NCI-H1436 treated with DMSO at 0.1 percent for 48 hours (cell line): ENCODE results near the gene HLA-F.

ENCODE experiments used
- DNase-seq: peaks from one replicate; lab custom pipeline; 2025; lab: John Stamatoyannopoulos, UW

Gene HLA-F

DNA sequence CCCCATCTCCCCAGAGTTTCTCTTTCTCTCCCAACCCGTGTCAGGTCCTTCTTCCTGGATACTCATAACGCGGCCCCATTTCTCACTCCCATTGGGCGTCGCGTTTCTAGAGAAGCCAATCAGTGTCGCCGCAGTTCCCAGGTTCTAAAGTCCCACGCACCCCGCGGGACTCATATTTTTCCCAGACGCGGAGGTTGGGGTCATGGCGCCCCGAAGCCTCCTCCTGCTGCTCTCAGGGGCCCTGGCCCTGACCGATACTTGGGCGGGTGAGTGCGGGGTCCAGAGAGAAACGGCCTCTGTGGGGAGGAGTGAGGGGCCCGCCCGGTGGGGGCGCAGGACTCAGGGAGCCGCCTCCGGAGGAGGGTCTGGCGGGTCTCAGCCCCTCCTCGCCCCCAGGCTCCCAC, at the start of gene HLA-F:
Gene HLA-F, plus strand, starts transcription at position 173 of the 404 bp plus-strand sequence. Its CDS starts 30 bp downstream, at position 203.
- DNase-seq = no peak

DNA sequence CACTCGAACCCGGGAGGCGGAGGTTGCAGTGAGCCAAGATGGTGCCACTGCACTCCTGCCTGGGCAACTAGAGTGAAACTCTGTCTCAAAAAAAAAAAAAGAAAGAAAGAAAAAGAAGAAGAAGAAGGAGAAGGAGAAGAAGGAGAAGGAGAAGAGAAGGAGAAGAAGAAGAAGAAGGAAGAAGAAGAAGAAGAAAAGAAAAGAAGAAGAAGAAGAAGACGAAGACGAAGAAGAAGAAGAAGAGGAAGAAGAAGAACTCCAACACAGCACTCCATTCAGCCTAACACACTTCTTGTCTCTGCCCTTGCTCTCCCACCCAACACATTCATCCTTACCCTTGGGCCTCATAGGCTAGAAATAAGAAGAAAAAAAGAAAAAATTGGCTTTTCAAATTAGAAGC, 49.2 kb upstream of the HLA-F start:
- no peak for DNase-seq

DNA sequence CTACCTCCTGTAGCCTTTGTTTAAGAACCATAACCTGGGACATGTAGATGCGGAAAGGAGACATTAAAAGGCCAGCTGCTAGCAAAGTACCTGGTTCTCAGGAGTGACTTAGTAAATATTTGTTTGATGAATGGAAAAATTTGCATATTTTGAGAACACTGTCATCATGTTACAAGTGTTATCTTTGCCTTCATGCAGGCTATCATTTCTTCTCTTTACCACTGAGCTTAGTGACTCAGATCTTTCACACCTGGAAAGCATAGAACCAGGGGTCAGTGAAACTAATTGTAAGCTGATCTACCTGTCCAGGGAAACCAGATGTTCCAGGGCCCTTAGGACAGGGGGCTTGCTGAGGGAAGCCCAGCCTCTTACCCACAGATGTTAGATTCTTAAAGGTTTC, 47.7 kb upstream of the HLA-F start:
- DNase-seq = no peak

DNA sequence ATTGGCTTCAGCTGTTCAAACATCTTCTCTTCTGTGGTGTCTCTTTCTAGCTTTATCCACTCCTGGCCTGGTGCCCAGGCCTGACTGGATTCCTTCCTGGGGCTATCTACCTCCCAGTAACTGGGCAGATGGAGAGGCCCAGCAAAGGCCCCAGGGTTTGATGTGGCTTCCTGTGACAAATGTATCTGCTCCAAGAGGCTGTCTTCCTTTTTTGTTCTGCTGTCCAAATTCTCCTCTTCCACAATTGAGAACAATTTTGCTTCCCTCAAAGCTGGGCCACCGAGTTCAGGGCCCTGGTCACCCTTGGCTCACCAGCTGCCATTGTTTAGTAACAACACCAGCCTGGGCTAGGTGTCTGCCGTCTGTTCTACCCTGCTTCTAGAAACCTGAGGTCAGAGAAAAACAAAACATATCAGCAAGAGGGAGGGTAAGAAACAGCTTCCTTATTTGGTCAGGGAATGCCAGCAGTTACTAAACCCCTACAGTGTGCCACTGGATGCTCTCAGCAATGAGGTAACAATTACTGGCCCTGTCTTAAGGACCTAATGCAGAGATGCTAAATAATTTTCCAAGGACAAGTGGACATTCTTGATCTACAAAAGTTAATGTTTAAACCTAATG, 46.1 kb upstream of the HLA-F start:
- DNase-seq = no peak

DNA sequence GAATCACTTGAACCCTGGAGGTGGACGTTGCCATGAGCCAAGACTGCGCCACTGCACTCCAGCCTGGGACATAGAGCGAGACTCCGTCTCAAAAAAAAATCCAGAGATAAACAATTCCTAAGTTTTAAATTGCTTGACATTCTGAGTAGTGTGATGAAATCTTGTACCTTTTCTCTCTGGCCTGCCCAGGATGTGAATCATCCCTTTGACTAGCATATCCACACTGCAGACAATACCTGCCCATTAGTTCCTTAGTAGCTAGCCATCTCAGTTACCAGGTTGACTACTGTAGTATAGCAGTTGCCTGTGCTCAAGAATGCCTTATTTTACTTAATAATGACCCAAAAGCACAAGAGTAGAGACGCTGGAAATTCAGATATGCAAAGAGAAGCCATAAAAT, 45.1 kb upstream of the HLA-F start:
- no peak for DNase-seq

DNA sequence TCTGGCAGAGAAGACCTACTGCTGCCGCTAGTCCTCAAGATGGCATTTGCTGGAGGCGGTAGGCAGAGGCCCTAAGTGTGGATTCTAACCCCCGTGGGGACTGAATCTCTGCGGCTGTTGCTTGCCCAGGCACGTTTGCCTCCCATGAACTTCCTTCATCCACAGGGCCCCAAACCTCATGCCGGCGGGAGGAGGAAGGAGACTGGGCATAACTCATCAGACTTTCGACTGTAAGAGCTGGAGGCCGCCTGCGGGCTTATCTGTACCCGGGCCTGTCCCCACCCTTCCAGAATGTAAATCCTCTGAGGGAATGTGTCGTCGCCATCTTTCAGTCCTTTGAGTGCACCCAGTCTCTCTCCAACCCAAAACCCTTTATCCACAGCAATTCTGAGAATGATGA, 43.3 kb upstream of the HLA-F start:
- no peak for DNase-seq

DNA sequence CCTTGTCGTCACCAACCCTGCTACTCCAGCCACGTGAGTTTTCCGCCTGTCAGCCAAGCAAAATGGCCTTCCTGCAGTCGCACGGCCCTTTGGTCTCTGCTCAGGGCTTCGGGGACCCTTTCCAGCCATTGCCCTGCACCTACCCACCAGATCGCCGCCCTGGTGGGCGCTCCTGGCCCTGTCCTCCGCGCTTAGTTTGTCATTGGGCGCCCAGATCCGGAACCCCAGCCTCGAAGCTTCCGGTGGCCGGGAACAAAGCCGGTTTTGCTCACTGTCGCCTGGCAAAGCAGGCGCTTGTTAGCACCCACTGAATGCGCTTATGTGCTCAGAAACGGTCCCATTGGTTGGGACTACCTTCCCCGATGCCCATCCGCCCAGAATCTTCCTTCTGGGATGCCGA, 42.8 kb upstream of the HLA-F start:
- DNase-seq = no peak

DNA sequence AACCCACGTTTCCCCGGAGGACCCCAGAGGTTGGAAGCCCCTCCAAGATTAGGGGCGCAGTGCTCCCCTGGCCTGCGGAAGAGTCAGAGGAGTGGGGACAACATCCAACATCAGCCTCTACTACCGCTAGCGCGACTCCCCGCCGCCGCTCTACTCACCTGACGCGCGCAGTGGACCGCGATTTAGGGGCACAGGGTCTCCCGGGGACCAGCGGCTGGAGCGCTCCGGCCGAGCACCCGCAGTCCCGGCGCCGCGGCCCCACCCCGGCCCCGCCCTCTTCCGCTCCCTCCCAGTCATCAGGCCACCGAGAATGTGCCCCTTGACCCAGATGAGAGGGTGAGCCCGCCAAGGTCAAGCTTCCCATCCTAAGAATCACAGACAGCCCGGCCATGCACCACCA, 42.3 kb upstream of the HLA-F start, which contains the start of gene ZFP57:
Gene ZFP57, minus strand, starts transcription at position 249 of the 400 bp plus-strand sequence. CDS start 4,149 bp downstream, outside the sequence.
- no peak for DNase-seq

DNA sequence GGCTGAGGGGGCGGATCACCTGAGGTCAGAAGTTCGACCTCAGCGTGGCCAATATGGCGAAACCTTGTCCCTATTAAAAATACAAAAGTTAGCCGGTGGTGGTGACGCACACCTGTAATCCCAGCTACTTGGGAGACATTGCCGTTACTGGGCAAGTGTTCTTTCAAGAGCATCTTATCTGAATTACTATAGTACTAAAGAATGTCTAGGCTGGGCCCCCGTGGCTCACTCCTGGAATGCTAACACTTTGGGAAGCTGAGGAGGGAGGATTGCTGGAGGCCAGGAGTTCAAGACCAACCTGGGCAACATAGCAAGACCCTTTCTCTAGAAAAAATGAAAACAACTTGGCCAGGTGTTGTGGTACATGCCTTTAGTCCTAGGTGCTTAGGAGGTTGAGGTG, 41.4 kb upstream of the HLA-F start:
- no peak for DNase-seq

DNA sequence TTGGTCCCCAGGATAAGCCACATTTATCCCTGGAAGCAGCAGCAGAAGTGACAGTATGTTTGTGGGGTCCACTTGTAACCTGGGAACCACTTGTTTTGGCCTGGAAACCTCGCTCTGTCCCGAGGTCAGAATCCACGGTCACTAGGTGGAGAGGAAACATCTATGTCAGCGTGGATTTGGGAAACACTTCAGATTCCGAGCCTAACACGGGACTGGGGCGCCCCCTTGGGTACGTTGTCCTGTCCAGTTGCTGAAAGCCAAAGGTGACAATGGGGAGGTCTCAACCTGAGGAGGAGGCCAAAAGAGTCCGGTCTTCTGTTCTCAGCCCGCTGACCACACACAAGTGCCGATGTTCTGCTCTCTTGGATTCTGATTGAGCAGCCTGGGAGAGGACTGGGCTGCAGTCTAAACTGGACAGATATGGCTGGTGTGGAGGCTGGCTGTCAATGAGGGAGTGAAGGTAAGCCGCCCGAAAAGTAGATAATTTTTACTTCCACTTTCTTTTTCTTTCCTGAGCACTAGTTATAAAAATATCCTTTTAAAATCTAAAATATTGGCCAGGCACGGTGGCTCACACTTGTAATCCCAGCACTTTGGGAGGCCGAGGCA, 37.4 kb upstream of the HLA-F start:
- no peak for DNase-seq

DNA sequence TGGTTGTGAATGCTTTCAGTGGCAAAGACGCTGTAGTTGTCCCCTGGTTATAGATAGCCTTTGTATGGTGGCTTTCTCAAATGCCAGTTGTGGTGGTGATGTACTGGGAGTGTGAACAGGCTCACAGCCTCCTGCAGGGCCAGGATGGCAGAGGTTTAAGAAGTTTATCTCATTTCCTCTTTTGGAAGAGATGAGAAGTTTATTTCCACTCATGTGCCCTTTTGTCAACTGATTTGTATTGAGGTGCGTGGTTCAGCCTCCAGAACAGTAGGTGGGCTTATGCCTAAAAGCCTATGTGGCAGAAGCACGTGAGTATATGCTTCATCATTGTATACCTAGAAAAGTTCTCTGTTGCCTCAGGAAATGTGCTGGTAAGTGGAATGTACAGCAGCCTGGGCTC, 28.6 kb upstream of the HLA-F start:
- no peak for DNase-seq

DNA sequence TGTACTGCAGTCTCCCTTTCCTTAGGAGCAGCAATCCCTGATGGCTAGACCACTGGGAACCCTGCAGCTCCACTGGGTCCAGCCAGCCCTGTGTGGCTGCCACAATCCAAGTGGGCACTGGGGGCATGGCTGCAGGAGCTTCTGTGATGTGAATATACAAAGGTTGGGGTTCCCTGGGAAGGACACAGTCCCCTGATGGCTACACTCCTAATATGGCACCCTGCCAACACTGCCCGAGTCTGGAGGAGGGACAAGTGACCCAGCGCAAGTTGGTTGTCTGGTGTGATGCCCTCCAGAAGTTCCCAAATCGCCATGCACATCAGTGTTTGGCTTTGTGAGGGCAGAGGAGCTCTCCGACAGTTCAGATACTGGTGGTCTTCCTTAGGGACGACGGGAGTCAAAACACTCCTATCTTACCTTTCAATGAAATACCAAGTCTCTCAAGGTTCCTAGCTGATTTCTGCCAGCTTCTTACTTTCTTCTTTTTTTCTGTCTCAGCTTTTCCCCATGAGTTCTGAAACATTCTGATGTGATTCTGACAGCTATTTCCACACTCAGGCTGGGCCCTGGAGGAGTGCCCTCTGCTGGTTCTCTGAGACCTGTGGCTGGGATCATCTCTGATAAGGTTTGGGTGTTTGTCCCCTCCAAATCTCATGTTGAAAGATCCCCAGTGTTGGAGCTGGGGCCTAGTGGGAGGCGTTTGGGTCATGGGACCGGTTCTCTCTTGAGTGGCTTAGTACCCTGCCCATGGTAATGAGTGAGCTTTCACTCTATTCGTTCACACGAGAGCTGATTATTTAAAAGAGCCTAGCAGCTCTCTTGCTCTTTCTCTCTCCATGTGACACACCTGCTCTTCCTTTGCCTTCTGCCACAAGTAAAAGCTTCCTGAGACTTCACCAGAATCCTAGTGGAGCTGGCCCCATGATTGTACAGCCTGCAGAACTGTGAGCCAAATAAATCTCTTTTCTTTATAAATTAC, 26.8 kb upstream of the HLA-F start:
- no peak for DNase-seq

DNA sequence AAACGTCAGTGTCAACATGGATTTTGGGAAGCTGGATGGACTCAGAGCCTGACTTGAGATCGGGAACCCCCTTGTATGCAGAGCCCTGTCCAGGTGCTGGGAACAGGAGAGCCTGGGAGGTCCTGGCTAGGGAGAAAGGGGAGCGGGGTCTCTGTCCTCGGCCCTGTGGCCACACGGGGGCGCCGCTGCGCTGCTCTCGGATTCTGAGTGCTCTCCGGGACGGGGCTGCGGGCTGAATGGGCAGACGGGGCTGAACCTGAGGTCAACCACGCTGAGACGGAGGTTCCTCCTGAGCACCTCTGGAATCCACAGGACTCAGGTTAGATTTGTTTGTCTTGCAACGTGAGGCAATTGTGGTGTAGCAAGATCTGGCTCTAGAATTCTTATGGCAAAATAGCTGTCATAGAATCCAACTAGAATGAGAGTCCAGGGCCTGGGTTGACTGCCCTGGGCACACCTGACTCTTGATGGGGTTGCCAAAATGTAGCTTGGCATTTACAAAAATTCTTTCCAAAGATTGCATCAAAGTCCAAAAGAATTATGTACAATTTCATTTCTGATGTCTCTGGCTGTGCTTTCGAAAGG, 20.6 kb upstream of the HLA-F start:
- no peak for DNase-seq

DNA sequence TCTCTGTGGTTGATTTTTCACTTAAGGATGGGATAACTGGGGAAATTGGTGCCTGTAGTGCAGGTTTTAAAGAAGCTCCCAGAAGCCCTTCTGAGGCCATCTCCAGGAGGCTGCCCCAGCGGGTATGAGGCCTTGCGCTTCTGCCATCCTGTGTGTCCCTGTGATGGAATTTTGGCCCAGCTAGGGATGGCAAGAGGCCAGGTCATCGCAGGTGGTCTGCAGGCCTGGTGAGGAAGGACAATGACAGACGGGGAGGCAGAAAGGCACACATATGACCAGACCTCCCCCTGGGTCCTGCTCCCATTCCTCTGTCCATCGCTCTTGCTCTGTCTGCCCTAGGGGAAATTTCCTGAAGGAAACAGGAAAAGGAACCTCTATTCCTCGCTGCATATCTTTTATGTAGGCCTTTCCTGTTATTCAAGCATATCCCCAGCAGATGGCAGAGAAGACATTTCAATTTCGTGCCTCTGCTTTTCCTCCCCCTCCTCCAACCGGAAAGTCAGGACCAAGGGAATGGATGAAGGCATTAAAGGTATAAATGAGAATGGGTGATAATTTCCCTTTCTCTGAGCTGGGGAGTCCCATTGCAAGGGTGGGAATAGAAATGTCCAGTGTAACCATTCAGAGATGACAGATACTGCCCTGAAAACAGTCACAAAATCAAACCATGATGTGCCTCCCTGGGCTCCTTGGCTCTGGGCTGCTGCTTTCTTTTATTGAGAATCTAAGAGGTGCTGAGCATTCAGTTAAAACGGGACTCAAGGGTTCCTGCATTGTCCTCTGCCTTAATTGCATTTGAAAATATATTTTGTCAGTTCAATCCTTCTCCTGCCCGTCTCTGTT, 17.6 kb upstream of the HLA-F start:
- DNase-seq = no peak

DNA sequence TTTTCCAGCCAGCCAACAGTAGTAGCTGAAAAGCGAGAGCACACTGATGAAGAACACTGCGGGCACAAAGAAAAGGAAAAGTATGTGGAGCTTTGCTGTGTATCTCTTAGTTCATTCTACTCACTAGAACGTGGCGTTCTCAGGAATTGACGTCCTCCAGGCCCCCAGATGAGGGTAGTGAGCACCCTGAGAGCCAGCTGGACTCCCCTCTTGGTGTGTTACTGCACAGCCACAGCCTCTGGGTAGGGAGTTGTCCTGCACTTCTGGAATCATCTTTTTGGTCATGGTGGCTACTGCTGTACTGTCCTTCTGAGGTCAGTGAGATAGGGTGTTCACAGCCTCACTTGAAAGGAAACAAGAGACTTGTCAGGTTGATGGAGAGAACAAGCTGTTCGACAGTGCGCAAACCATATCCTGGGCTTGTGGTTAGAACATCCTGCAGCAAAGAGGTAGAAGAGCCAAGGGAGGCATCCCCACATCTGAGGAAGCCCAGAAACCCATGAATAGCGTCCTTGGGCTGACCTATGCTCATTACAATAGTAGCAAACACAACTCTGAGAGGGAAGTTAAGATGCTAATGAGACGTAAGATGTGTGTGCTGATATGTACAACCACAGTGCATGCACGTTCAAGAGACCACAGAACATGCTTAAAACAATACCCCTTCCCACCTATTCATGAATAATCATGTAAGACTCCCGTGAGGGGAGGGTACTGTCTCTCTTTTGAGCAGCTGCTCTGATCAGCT, 14.6 kb upstream of the HLA-F start:
- no peak for DNase-seq

DNA sequence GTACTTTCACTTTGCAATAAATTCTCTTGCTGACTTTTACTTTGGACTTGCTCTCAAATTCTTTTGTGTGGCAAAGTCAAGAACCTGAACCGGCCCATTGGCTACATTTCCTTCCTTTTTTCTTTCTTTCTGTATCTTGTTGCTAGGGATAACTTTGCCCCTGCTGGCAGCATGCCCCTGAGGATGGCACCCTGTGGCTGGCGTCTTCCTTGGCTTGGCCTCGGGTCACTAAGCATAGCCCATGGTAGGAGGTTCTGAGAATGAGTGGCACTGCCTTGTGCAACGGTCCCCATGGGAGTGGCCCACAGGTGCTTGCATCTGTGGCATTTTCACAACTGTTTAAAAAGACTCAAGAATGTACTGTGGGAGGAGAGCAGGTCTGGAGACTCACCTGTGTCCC, 14.0 kb upstream of the HLA-F start:
- DNase-seq = no peak

DNA sequence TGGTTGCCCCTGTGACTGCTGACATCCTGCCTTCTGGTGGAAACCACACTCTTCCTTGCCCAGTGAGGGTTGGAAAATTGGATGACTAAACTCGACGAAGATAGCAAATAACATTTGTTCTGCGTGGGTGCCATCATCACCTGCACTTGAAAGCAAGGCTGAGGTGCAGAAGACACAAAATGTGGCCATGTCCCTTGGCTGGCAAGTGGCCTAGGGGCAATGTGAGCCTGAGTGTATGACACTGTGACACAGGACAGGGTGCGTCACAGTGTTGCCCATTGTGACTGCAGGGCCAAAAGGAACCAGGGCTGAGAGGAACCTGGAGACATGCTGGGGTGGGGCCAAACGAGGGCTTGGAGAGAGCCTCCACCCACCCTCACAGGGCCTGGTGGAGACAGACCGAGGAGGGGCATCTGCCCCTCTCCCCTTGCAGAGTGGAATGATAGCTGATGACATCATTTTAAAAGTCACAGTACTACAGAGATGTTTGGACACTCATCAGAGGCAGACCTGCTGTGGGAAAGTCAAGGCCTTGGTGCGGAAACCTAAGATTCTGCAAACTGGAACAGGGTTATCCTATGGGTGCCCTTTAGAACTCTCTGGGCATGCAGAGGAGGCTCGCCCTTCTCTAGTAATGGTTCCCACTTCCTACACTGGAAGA, 12.8 kb upstream of the HLA-F start:
- no peak for DNase-seq

DNA sequence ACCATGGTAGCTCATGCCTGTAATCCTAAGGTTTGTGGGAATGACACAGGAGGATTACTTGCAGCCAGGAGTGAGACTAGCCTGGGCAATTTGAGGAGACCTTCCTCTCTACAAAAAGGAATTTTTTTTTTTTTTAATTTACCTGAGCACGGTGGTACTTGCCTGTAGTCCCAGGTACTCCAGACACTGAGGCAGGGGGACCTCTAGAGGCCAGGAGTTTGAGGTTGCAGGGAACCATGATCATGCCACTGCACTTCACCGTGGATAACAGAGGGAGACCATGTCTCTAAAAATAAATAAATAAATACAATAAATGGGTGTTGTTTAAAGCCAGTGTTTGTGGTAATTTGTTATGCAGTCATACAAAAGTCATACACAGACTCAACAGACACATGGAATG, 2.4 kb upstream of the HLA-F start:
- no peak for DNase-seq

DNA sequence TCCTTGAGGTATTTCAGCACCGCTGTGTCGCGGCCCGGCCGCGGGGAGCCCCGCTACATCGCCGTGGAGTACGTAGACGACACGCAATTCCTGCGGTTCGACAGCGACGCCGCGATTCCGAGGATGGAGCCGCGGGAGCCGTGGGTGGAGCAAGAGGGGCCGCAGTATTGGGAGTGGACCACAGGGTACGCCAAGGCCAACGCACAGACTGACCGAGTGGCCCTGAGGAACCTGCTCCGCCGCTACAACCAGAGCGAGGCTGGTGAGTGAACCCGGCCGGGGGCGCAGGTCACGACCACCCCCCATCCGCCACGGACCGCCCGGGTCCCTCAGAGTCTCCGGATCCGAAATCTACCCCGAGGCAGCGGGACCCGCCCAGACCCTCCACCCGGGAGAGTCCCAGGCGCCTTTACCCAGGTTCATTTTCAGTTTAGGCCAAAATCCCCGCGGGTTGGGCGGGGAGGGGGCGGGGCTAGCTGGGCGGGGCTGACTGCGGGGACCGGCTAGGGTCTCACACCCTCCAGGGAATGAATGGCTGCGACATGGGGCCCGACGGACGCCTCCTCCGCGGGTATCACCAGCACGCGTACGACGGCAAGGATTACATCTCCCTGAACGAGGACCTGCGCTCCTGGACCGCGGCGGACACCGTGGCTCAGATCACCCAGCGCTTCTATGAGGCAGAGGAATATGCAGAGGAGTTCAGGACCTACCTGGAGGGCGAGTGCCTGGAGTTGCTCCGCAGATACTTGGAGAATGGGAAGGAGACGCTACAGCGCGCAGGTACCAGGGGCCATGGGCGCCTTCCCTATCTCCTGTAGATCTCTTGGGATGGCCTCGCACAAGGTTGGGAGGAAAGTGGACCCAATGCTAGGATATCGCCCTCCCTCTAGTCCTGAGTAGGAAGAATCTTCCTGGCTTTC, 693 bp downstream of the HLA-F start:
- no peak for DNase-seq
